HG02840 (cell line): ENCODE results near the gene TTC23L.
A peak's percentile ranks its signal among the peaks of the same experiment; 100 is the strongest.

ENCODE experiments used
- ATAC-seq: cut with Tn5 transposase; IDR thresholded peaks from one replicate; pipeline ENCODE4 v1.9.1; 2021; ENCODE audit warnings: mild to moderate bottlenecking, moderate library complexity, moderate number of reproducible peaks; ENCODE audit not compliant: unreplicated experiment, low FRiP score

The TTC23L gene

DNA sequence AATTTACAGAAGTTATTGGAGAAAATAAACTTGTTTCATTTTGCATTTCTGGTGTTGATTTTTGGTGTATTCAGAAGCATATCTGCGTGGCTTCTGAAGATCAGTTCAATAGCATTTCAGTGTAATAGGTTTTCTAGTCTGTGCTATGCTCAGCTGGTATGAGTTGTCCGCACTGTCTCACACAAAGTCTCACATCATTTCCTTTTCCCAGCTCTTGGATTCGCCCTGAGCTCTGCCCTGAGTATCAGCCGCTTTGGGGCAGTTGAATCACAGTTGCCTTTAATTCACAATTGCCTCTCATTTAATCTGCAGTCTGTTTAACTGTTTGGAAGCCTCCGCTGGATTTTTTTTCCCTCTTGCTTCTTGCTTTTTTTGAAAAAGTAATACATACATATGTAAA is 6.4 kb upstream of the TTC23L start:
- no peak for ATAC-seq

GRCh38 chr5:34833090-34833489 is 5.9 kb upstream of the TTC23L start:
- ATAC-seq, result no peak

DNA sequence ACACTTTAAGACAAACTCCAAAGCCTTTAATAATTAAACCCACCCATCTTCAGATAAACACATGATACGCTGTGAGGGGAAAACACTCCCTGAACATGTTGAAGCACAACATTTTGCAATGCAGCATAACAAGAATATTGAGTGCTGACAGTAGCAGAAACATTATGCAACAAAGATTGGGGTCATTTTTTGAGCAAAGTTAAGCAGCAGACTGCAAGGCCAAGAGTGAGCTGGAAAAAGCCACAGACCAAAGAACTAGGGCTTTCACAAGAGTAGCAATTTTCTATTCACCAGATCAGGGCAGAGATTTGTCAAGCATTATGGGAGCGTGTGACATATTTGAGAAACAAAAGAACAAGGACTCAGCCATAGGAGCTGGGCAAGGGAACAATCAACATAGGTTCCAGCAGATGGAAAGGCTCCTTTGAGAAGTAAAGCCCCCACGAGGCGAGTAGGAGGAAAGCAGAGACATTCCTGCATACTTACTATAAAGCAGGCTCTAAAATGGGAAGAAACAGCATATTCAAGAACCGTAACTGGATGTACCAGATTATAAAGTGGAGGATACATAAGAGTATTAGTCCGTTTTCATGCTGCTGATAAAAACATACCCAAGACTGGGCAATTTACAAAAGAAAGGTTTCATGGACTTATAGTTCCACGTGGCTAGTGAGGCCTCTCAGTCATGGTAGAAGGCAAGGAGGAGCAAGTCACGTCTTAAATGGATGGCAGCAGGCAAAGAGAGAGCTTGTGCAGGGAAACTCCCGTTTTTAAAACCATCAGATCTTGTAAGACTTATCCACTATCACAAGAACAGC is 4.8 kb upstream of the TTC23L start:
- ATAC-seq, result no peak

- ATAC-seq, result no peak
Measured at GRCh38 chr5:34834794-34835089, 4.2 kb upstream of the TTC23L start.

DNA sequence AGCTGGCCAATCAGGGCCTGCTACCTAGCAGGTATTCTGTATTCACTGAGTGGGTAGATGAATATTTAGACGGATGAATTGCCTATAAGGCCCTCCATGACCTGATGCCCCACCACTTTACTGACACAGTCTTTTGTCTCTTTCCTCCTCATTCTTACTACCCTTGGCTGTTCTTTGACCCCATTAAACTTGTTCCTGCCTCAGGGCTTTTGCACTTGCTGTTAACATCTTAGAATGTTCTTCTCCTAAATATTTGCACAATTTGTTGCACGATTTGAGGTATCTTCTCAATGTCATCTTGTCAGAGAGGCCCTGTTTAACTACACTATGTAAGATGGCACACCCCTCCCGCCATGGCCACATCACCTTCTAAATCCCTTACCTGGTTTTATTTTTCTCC is 3.3 kb upstream of the TTC23L start:
- ATAC-seq, result no peak

DNA sequence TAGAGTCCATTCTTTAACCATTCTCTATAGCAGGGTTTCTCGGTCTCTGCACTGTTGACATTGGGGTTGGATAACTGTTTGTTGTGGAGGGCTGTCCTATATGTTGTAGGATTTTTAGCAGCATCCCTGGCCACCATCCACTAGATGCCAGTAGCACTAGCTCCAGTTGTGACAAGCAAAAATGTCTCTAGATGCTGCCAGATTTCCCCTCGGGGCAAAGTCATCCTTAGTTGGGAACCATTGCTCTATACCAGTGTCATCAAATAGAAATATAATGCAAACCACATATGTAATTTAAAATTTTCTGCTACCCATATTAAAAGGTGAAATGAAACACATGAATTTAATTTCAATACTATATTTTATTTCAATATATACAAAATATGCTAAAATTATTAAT is 2.9 kb downstream of the TTC23L start:
- no peak for ATAC-seq

DNA sequence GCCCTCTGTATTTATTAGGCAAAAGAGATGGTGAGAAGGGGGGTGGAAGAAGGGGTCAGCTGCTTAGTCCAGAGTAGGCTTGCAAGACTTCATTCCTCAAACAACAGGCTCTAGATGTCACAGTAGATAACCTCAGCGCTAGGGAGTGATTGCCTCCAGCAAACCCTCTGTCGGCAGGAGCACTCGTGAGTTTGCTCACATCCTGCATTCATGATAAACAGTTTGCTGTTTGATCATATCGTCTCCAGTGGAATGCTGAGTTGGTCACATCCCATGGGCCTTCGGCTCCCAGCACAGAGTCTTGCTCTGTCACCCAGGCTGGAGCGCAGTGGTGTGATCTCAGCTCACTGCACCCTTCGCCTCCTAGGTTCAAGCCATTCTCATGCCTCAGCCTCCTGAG is 3.6 kb downstream of the TTC23L start:
- ATAC-seq, result no peak

DNA sequence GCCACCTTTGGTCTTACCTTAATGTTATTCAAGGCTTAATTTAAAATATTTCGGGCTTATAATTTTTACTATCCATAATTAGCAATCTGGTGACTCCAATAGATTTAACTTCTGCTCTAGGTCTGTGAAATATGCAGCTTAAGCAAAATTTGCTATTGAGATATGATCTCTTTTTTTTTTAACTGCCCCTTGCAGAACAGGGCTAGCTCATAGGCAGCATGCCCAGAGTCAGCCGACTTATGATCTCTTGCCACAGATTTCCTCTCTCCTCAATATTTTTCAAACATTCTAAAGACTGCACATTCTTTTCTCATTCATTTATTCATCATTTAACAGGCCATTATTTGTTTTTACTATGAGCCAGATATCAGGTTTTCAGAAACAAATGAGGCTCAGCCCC is 4.5 kb downstream of the TTC23L start:
- no peak for ATAC-seq

GRCh38 chr5:34844106-34844505 is 5.1 kb downstream of the TTC23L start:
- ATAC-seq, result no peak

GRCh38 chr5:34844999-34845398 is 6.0 kb downstream of the TTC23L start:
- ATAC-seq, result no peak

- ATAC-seq, result no peak
Measured at GRCh38 chr5:34847056-34847455, 8.1 kb downstream of the TTC23L start.

GRCh38 chr5:34847552-34847951 is 8.6 kb downstream of the TTC23L start:
- ATAC-seq, result no peak

DNA sequence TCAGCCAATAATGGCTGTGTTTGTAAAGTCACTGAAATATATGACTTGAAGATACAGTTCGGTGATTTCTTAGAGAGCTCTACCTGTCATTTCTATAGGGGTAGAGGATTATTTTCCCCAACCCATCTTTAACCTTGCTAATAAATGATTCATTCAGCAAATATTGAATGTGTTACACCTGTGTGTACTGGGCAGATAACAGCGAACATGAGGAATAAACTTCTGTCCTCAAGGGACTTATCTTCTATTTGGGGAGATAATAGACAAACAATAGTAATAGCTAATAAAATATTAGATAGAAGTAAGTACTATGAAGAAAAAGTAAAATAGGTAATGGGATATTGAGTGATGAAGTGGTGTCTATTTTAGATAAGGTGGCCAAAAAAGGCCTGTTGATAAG is 9.3 kb downstream of the TTC23L start:
- ATAC-seq, result no peak

DNA sequence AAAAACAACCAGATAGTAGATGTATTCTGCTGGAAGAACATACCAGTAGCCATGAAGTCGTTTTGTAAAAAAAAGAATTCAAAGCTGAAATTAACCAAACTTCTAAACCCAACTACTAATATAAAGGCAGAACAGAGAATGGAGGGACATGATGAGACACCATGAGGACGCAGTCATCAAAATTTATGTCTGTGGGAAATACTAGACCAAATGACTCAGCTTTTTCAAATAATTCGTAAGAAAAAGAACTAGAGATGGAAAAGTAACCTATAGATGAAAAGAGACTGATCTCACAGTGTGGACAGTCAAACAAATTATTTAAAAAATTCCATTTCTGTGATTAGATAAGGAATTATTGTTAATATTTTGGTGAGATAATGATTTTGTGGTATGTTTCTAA is 10.3 kb downstream of the TTC23L start:
- ATAC-seq, result no peak

GRCh38 chr5:34854459-34855174 is 15.7 kb downstream of the TTC23L start:
- ATAC-seq, result peak; percentile 98

DNA sequence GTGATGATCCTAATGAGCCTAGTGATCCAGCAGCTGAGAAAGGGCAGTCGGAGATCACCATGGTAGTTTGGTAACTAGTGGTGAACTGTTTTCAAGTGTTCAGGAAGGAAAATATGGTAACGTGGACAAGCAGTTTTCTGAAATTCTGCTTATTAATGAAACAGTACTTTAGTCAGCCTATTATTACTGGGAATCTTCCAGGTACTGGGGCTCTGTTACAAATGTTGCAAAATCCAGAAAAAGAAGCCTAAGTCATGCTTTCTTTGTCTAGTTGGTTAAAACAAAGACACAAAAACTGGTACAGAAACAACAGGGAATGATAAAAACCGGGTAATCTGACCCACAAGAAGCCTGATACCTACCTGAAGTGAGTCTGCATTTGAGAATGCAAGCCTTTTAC is 18.2 kb downstream of the TTC23L start:
- ATAC-seq, result no peak

DNA sequence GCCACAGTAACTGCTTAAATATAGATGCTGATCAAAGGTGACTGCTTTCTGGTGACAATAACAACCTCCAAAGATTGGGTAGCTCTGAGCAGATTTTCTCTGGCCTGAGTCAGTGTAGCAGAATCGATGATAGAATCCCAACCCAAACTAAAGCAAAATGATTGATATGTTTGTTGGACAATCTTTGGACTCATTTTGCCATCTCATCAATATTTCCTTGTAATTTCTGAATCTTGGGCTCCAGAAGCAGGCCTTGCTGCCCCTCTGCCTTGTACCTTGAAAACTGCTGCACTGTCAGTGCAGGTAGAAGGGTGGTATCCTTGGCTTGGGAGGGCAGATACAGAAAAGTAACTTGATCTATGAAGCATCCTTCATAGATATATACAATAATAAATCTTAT is 18.9 kb downstream of the TTC23L start:
- no peak for ATAC-seq

DNA sequence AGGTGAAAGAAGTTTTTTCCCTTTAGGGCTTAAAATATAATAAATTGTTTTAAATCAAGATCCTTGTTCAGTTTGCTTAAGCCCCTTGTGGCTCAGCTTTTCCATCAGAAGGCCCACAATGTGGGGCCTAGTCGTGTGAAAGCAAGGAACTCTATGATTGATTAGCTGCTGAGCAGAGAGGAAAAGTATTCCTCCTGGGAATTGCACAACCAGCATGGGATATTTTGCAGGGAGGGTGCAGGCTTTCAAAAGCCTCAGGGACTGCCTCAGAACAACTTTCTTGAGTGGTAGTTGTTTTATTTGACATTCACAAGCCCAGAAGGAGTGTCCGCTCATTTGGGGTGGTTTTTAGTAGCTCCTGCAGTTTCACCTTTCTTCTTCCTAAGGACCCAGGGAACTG is 19.8 kb downstream of the TTC23L start:
- no peak for ATAC-seq

- no peak for ATAC-seq
Measured at GRCh38 chr5:34859253-34859652, 20.3 kb downstream of the TTC23L start.

- no peak for ATAC-seq
Measured at GRCh38 chr5:34863946-34864345, 25.0 kb downstream of the TTC23L start.

DNA sequence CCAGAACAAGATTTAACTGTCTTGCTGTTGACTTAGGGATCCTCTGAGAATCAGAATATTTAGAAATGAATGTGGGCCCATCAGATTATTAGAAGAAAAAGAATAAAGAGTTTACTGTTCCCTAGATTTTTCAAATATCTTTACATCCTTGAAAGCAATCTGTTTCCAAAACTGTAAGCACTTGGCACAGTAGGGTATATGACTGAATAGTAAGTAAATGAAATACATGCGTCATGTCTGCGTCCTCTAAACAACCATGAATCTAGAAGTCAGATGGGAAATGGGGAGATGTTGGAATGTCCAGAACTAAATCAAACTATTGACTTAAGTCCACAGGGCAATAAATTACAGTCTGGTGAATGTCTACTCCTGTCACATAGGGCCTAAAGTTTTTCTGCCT is 26.1 kb downstream of the TTC23L start:
- no peak for ATAC-seq

DNA sequence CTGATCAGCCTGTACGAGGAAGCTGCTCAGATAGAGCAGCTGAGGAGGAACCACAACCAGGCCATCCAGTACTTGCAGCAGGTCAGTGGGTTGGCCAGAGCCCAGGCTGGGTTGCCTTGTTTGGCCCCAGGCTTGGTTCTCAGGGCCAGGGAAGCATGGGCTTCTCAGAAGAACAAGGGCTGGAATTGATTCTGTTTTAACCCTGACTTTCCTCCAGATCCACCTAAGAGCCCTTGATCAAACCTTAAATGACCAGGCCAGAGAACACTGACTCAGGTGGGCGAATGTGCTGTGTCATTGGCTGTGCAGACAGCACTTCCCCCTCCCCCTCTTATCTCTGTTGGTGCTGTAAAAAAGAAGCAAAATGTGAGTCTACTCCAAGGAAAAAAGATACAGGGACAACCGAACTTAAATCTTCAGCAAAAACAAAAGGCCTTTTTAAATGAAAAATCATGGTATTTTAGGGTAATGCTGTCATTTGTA is 28.1 kb downstream of the TTC23L start:
- no peak for ATAC-seq
